Measurements from ENCODE around the gene CANT1. TPM values are rescaled to one million over a fixed set of nuclear protein-coding genes. Genes with fewer than 3 reads are reported as not detected.

The CANT1 gene
- total and polyA plus RNA-seq, 2 of the 13 experiments (the other 11 are each of a cell fraction or from before 2014, with no cell fraction given): 34.1 to 42.1 TPM

- TF ChIP-seq ZNF609 (CRISPR knock-in tag; IDR thresholded peaks at IDR 0.05; ENCODE audit: borderline replicate concordance) (0 out of 2 replicates have a peak, but pooled peaks have one; percentile 18), PATZ1 (CRISPR knock-in tag; IDR thresholded peaks at IDR 0.05) (no peak), RXRA (CRISPR knock-in tag; IDR thresholded peaks at IDR 0.05) (0 out of 2 replicates have a peak, but pooled peaks have one; percentile 29), ZNF101 (CRISPR knock-in tag; IDR thresholded peaks at IDR 0.05; ENCODE audit: borderline replicate concordance, low read depth) (no peak), THAP9 (CRISPR knock-in tag; IDR thresholded peaks at IDR 0.05; ENCODE audit: borderline replicate concordance) (0 out of 2 replicates have a peak, but pooled peaks have one; percentile 26), TAF1 (CRISPR knock-in tag; IDR thresholded peaks at IDR 0.05) (no peak), TFAP4 (IDR thresholded peaks at IDR 0.05; ENCODE audit: borderline replicate concordance, low read depth) (peak; percentile 36; the same call in 1 of the 2 replicates), ZNF780A (CRISPR knock-in tag; IDR thresholded peaks at IDR 0.05) (no peak), SOX6 (IDR thresholded peaks at IDR 0.05) (no peak), SOX6 (CRISPR knock-in tag; IDR thresholded peaks at IDR 0.05) (peak; percentile 9; the same call in 1 of the 2 replicates), MBD4 (IDR thresholded peaks at IDR 0.05; ENCODE audit: borderline replicate concordance, low read length) (no peak), ZNF350 (CRISPR knock-in tag; IDR thresholded peaks at IDR 0.05; ENCODE audit: borderline replicate concordance, low read depth) (peak; percentile 73; the same call in 1 of the 2 replicates), BCL6 (CRISPR knock-in tag; IDR thresholded peaks at IDR 0.05) (no peak), ESRRA (CRISPR knock-in tag; IDR thresholded peaks at IDR 0.05; ENCODE audit: low read depth) (no peak), ZSCAN12 (CRISPR knock-in tag; IDR thresholded peaks at IDR 0.05) (no peak)
- TF ChIP-seq, protein P1, sequence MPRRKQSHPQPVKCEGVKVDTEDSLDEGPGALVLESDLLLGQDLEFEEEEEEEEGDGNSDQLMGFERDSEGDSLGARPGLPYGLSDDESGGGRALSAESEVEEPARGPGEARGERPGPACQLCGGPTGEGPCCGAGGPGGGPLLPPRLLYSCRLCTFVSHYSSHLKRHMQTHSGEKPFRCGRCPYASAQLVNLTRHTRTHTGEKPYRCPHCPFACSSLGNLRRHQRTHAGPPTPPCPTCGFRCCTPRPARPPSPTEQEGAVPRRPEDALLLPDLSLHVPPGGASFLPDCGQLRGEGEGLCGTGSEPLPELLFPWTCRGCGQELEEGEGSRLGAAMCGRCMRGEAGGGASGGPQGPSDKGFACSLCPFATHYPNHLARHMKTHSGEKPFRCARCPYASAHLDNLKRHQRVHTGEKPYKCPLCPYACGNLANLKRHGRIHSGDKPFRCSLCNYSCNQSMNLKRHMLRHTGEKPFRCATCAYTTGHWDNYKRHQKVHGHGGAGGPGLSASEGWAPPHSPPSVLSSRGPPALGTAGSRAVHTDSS (CRISPR knock-in tag; conservative IDR thresholded peaks at IDR 0.05): no peak
- TF ChIP-seq, protein P2, sequence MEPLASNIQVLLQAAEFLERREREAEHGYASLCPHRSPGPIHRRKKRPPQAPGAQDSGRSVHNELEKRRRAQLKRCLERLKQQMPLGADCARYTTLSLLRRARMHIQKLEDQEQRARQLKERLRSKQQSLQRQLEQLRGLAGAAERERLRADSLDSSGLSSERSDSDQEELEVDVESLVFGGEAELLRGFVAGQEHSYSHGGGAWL (CRISPR knock-in tag; IDR thresholded peaks at IDR 0.05): 0 out of 2 replicates have a peak, but pooled peaks have one; percentile 25
Measured at GRCh38 chr17:79045842-79046196, 36.3 kb upstream of the CANT1 start (continued).
